Muscle layer of colon (tissue), 2 donors: ENCODE measurements around the gene NAPG.
"Not testable (repeated sequence)": the region's sequence is repeated elsewhere in the genome, so short reads cannot be mapped to it uniquely, and the experiment has no call there.

Experiments used
- H3K27ac ChIP-seq: one replicate; pipeline ENCODE4 v1.7.0; 2013; ENCODE audit warnings: low read depth, mild to moderate bottlenecking, low read length, moderate library complexity
- H3K27me3 ChIP-seq, 2 donors: one replicate each; pipeline ENCODE4 v1.7.0; 2013; ENCODE audit warnings: low read length in 2 of 2, mild to moderate bottlenecking in 2 of 2; ENCODE audit not compliant: insufficient read depth in 2 of 2, control insufficient read depth in 1 of 2
- H3K36me3 ChIP-seq: one replicate; pipeline ENCODE4 v1.7.0; 2013; ENCODE audit warnings: mild to moderate bottlenecking, low read length; ENCODE audit not compliant: insufficient read depth
- H3K4me1 ChIP-seq: one replicate; pipeline ENCODE4 v1.7.0; 2013; ENCODE audit warnings: mild to moderate bottlenecking, low read length; ENCODE audit not compliant: insufficient read depth
- H3K4me3 ChIP-seq, 2 donors: one replicate each; pipeline ENCODE4 v1.7.0; 2013; ENCODE audit warnings: low read length in 2 of 2, low read depth in 1 of 2, mild to moderate bottlenecking in 1 of 2, moderate library complexity in 1 of 2
- H3K9ac ChIP-seq: one replicate; pipeline ENCODE4 v1.7.0; 2013; ENCODE audit warnings: low read length
- H3K9me3 ChIP-seq: one replicate; pipeline ENCODE4 v1.7.0; 2013; ENCODE audit warnings: mild to moderate bottlenecking, low read length
- donor health status: abdominal sarcoma.
- donor health status: Adenocarcinoma of cecum.

The NAPG gene

GRCh38 chr18:10593366-10594022 lies 67.7 kb downstream of the NAPG start:
- not testable (repeated sequence) for H3K27me3 ChIP-seq, H3K4me1 ChIP-seq, H3K9me3 ChIP-seq, H3K36me3 ChIP-seq, H3K27ac ChIP-seq, H3K9ac ChIP-seq, H3K4me3 ChIP-seq

- not testable (repeated sequence) for H3K36me3 ChIP-seq, H3K27ac ChIP-seq, H3K27me3 ChIP-seq, H3K9me3 ChIP-seq, H3K9ac ChIP-seq, H3K4me1 ChIP-seq, H3K4me3 ChIP-seq
These were observed 70.1 kb downstream of the NAPG start for GRCh38 chr18:10595917-10596316.

- H3K4me1 ChIP-seq, H3K27ac ChIP-seq, H3K4me3 ChIP-seq, H3K9ac ChIP-seq, H3K27me3 ChIP-seq, H3K36me3 ChIP-seq, H3K9me3 ChIP-seq: not testable (repeated sequence)
These were observed 71.9 kb downstream of the NAPG start for GRCh38 chr18:10597695-10598094.

GRCh38 chr18:10600701-10601100 lies 74.9 kb downstream of the NAPG start:
- H3K4me1 ChIP-seq, H3K27ac ChIP-seq, H3K36me3 ChIP-seq, H3K9me3 ChIP-seq, H3K9ac ChIP-seq, H3K4me3 ChIP-seq, H3K27me3 ChIP-seq: not testable (repeated sequence)
